Measurements from ENCODE around the gene PHF19. TPM values are rescaled to one million over a fixed set of nuclear protein-coding genes. Genes with fewer than 3 reads are reported as not detected.

PHF19 gene
- total RNA-seq, 8 experiments from 2014 or later: 5.2 to 44.0 (median 12.0) TPM

DNA sequence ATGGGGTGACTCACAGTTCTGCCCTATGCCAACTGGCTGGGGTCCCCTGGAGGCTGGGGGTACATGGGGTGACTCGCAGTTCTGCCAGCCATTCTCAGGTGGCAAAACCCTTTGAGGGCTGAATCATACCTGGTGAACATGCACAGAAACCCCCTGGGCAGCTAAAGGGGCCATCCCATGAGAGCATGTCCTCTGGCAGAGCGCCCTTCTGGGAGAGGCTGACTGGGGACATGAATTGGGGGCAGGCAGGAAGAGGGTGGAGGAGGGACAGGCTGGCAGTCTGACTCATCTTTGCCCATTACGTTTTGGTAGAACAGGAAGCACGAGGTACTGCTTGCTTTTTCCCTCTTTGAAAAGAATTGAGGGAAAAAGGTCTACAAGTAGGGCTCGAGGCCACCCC, 32.9 kb upstream of the PHF19 start:
- no peak overlapping the region for H3K4me3 ChIP-seq
- 40 to 75% (median 57%) methylated on average over 1 to 4 of the region's 5 CpGs; no CpG with 5 or more reads in 5 of the 10 experiments for WGBS, 10 experiments
- no peaks in the 10 kb centered on the region for H3K4me1 ChIP-seq (replicated peaks in 1 of 2)
- ATAC-seq (replicated peaks in 6 of 8): no peak
- in situ Hi-C loops (cut with MboI; ENCODE audit: low pct_unique_long_range_greater_than_20kb in 2 of 9, low sequenced_read_pairs in 9 of 9, unreplicated experiment in 9 of 9): no loop called here
- H3K27ac ChIP-seq: no peak overlapping the region

DNA sequence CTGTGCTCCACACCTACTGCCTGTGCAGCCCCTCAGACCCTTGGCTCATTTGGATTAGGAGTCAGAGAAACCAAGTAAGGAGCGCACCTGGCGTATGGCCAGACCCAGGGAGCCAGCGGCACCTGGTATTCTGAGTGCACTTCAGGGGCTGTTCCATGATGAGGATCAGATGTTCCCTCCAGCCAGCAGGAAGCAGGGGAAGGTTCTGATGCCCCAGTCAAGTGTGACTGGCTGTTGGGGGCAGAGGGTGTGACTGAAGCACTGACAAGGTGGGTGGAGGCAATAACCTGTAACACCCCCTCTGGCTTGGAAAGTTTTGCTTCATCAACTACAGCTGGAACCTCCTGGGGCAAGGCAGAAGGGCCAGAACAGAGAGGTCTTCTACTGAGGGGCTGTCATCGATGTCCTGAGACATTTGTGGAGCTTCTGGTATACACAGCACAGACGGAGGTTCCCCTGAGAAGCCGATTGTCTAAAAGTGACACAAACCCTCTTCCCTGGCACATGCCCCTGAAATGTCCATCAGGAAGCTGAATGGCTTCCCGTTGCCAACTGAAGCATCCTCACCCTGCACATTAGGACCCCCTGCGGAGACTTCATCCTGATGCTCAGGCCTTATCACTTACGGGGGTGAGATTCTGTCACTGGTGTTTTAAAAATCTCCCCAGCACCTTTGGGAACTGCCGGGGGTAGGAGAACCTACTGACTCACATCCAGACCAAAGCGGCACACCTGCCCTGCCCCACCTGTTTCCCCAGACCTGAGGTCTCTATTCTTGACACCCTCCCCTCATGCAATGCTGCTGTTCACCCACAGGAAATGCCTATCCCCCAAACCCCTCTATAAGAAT, 28.6 kb upstream of the PHF19 start:
- no peak for ATAC-seq (replicated peaks in 6 of 8)
- no peak overlapping the region for H3K4me3 ChIP-seq
- WGBS, 10 experiments: 60 to 100% (median 75%) methylated on average over 1 to 3 of the region's 11 CpGs; no CpG with 5 or more reads in 3 of the 10 experiments

DNA sequence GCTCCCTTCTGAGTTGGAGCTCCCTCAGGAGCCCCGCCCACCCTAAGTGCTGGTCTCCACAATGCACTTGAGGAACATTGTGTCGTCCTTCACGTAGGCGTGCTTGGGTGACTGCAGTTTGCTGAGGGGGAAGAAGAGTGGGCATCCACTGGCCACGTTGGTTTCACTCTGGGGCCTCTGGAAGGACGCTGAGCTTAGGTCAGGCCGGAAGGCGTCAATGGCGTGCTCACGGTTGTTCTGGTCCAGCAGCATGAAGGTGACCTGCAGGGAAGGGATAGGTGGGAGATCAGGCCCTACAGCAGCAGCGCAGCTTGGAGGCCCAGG, 28.0 kb upstream of the PHF19 start:
- ATAC-seq (replicated peaks in 6 of 8): no peak
- WGBS, 10 experiments: 66 to 100% (median 82%) methylated on average over 2 to 6 of the region's 11 CpGs; no CpG with 5 or more reads in 7 of the 10 experiments
- in situ Hi-C loops (cut with MboI; ENCODE audit: low pct_unique_long_range_greater_than_20kb in 2 of 9, low sequenced_read_pairs in 9 of 9, unreplicated experiment in 9 of 9): no loop called here

More for the DNA sequence above, 28.6 kb upstream of the PHF19 start:
- in situ Hi-C loops (cut with MboI; ENCODE audit: low pct_unique_long_range_greater_than_20kb in 2 of 9, low sequenced_read_pairs in 9 of 9, unreplicated experiment in 9 of 9): no loop called here
- peaks cover 0 to 2% of the 10 kb centered on the region in 2 donors for H3K4me1 ChIP-seq (replicated peaks in 1 of 2)
- H3K27ac ChIP-seq: no peak overlapping the region

DNA sequence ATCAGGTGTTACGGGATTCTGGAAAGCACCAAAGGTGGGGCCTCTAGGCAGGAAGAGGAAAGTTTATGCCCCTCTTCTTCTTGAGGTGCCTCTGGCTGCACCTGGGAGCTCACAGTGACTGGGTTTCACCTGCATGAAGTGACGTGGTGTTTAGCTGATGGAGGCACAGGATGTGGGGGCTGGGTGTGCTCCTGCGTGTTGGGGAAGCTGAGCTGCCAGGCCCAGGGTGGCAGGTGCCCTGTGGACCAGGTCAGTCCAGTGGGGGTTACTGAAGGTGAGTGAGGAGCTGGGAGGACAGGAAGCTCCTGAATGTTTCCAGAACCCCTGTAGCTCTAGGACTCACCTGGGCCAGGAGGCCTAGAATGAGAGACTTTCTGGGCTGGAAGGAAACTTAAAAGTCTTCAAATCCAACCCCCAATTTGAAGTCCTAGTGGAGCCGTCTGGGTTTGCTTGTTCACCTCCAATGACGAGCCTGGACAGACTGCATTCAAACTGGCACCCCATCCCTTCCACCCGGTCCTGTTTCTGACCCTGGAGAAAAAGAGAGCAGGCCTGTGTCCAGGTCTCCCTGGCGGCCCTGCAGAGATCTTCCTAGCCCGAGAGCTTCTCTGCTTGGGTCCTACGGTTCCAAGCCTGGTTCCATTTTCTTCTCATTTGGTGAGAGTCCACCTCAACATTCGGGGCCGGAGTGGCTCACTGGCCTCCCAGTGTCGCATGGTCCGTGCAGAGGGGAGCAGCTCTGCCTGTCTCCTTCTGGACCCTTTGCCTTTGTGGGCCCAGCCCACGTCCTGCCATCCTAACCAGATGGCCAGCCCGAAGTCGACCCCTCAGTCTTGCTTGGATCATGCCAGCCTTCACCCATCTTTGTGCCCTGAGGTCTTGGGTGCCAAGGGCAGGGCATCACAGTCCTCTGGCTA, 27.3 kb upstream of the PHF19 start:
- no peak for ATAC-seq (replicated peaks in 6 of 8)
- H3K4me1 ChIP-seq (replicated peaks in 1 of 2): peaks cover 0 to 2% of the 10 kb centered on the region in 2 donors
- in situ Hi-C loops (cut with MboI; ENCODE audit: low pct_unique_long_range_greater_than_20kb in 2 of 9, low sequenced_read_pairs in 9 of 9, unreplicated experiment in 9 of 9): no loop called here
- WGBS, 10 experiments: 60 to 86% (median 81%) methylated on average over 1 to 5 of the region's 16 CpGs; no CpG with 5 or more reads in 3 of the 10 experiments
- H3K27ac ChIP-seq: no peak overlapping the region
- H3K4me3 ChIP-seq: no peak overlapping the region

More for the DNA sequence above, 28.0 kb upstream of the PHF19 start:
- Histone ChIP-seq H3K4me3 (no peak overlapping the region), H3K27ac (no peak overlapping the region), H3K4me1 (replicated peaks in 1 of 2) (peaks cover 0 to 2% of the 10 kb centered on the region in 2 donors)

DNA sequence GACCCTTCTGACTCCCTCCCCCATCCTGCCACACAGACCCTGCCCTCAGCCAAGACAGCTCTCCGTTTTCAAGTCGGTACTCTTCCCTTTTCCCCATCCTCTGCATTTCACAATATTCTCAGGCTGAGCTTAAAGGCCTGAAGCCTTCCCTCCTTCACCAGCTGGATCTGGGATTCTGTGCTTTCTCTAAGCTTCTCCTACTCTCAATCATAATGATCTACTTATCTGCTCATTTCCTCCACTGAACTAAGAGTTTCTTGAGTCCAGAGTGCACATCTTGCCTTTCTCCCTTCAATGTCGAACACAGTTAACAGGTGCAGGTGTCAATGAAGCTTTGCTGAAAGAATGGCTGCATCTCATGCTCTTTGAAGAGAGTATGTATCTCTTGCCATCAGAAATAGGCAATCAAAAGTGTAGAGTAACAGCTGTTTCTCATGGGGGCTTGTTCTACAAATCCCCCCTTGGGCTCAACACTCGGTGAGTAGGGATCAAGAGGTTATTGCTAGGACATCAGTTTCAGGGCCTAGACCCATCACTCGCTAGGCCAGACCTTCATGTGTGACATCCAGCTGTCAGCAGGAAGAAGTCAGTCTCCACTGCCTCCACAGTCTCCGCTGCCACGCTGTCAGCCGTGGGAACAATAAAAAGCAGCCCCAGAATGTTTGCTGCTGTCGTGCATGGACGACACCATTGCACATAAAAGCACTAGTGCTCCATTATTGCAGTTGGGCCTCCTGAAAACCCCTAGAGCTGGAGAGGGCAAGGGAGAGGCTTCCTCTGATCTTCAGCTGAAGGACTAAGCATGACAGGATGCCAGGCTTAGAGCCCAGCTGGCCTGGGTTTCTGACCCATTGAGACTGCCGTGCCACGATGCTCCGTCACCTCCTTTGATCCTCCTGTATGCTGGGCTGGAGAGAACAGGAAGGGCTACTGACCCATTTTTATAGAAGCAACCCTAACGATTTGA, 25.9 kb upstream of the PHF19 start:
- in situ Hi-C loops (cut with MboI; ENCODE audit: low pct_unique_long_range_greater_than_20kb in 2 of 9, low sequenced_read_pairs in 9 of 9, unreplicated experiment in 9 of 9): no loop called here
- ATAC-seq (replicated peaks in 6 of 8): no peak
- 47 to 84% (median 74%) methylated on average over 1 to 12 of the region's 14 CpGs; no CpG with 5 or more reads in 2 of the 10 experiments for WGBS, 10 experiments
- Histone ChIP-seq H3K4me1 (replicated peaks in 1 of 2) (peaks cover 0 to 2% of the 10 kb centered on the region in 2 donors), H3K27ac (peak overlapping the region in 1 of 2 donors; percentile 26), H3K4me3 (no peak overlapping the region)

DNA sequence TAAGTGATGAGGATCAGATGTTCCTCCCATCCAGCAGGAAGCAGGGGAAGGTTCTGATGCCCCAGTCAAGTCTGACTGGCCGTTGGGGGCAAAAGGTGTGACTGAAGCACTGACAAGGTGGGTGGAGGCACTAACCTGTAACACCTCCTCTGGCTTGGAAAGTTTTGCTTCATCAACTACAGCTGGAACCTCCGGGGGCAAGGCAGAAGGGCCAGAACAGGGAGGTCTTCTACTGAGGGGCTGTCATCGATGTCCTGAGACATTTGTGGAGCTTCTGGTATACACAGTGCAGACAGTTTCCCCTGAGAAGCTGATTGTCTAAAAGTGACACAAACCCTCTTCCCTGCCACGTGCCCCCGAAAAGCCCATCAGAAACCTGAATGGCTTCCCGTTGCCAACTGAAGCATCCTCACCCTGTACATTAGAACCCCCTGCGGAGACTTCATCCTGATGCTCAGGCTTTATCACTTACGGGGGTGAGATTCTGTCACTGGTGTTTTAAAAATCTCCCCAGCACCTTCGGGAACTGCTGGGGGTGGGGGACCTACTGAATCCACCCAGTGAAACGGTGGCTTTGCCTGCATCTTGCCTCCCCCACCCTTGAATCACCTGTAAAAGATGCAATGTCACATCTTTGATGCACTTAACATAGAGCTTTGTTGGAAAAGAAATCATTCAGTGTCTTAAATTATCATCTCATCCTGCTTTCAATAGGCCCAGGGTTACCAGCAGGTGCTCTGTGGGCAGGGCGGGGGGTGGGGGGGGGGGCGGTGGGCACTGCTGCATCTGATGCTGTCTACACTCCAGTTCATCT, 25.0 kb upstream of the PHF19 start:
- no peak overlapping the region for H3K27ac ChIP-seq
- no peak for ATAC-seq (replicated peaks in 6 of 8)
- H3K4me1 ChIP-seq (replicated peaks in 1 of 2): peaks cover 0 to 6% of the 10 kb centered on the region in 2 donors
- no peak overlapping the region for H3K4me3 ChIP-seq
- WGBS, 10 experiments: 9 to 93% (median 65%) methylated on average over 1 to 7 of the region's 12 CpGs; no CpG with 5 or more reads in 4 of the 10 experiments
- in situ Hi-C loops (cut with MboI; ENCODE audit: low pct_unique_long_range_greater_than_20kb in 2 of 9, low sequenced_read_pairs in 9 of 9, unreplicated experiment in 9 of 9): no loop called here

DNA sequence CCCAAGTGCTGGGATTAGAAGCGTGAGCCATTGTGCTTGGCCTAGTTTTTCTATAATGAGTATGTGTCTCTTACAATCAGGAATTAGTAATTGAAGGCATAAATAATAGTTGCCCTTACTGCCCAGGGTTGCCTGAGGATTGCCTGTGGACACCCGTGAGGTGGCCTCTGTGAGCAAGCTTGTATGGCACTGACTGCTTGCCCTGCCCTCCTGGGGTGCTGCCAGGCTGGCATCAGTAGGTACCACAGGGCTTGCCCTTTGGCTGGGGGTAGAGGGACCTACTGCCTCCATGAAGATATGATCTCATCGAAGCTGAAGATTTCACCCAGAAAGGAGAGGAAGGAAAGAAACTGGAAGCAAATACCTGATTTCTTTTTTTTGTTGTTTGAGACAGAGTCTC, 23.8 kb upstream of the PHF19 start:
- in situ Hi-C loops (cut with MboI; ENCODE audit: low pct_unique_long_range_greater_than_20kb in 2 of 9, low sequenced_read_pairs in 9 of 9, unreplicated experiment in 9 of 9): no loop called here
- ATAC-seq (replicated peaks in 6 of 8): no peak
- H3K27ac ChIP-seq: no peak overlapping the region
- no peak overlapping the region for H3K4me3 ChIP-seq
- 40 to 100% (median 93%) methylated on average over 1 to 3 of the region's 3 CpGs; no CpG with 5 or more reads in 4 of the 10 experiments for WGBS, 10 experiments
- peaks cover 0 to 7% of the 10 kb centered on the region in 2 donors for H3K4me1 ChIP-seq (replicated peaks in 1 of 2)

DNA sequence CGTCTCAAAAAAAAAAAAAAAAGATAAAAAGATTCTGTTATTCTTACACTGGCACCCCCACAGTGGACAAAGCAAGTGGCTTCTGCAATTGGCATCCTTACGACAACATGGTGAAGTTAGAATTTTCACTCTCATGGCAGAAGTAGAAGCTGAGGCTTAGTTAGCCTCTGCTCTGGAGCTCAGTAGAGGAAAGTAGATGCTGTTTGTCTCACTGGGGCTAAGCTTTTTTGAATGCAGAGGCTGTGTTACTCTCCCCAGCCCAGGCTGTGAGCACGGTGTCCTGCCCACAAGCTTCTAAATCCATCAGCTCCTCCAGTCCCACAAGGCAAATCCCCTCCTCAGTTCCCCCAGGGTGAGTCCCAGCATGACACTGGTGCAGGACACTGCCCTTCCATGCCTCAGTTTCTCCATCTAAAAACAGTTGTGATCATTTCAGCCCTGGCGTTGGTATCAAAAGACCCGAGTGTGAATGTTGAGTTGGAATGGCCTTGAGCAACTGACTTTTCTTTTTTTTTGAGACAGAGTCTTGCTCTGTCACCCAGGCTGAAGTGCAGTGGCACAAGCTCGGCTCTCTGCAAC, 22.6 kb upstream of the PHF19 start:
- ATAC-seq (replicated peaks in 6 of 8): no peak
- 14 to 100% (median 92%) methylated on average over 1 to 4 of the region's 6 CpGs; no CpG with 5 or more reads in 3 of the 10 experiments for WGBS, 10 experiments

DNA sequence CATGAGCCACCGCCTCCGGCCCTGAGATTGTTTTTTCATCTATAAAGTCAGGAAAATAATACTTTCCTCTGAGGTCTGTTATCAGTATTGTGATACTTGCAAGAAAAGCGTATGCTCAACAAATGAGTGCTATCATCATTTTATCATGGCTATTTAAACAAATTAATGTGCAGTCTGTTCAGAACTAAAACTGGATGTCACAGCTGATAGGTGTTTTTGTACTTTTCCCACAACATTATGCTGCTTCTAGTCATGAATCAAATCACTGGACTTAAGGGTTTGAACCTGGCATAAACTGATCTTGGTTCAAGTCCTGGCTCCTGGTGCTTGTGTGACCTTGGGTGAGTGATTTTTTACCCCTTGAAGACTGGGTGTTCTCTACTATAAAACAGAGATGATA, 21.4 kb upstream of the PHF19 start:
- no peak overlapping the region for H3K27ac ChIP-seq
- 70 to 100% (median 100%) methylated on average over 1 to 3 of the region's 3 CpGs; no CpG with 5 or more reads in 1 of the 10 experiments for WGBS, 10 experiments
- H3K4me3 ChIP-seq: no peak overlapping the region
- in situ Hi-C loops (cut with MboI; ENCODE audit: low pct_unique_long_range_greater_than_20kb in 2 of 9, low sequenced_read_pairs in 9 of 9, unreplicated experiment in 9 of 9): no loop called here
- H3K4me1 ChIP-seq (replicated peaks in 1 of 2): peaks cover 5 to 14% of the 10 kb centered on the region in 2 donors
- ATAC-seq (replicated peaks in 6 of 8): no peak

More for the DNA sequence above, 22.6 kb upstream of the PHF19 start:
- Histone ChIP-seq H3K4me3 (no peak overlapping the region), H3K27ac (no peak overlapping the region), H3K4me1 (replicated peaks in 1 of 2) (peaks cover 0 to 7% of the 10 kb centered on the region in 2 donors)
- in situ Hi-C loops (cut with MboI; ENCODE audit: low pct_unique_long_range_greater_than_20kb in 2 of 9, low sequenced_read_pairs in 9 of 9, unreplicated experiment in 9 of 9): no loop called here

DNA sequence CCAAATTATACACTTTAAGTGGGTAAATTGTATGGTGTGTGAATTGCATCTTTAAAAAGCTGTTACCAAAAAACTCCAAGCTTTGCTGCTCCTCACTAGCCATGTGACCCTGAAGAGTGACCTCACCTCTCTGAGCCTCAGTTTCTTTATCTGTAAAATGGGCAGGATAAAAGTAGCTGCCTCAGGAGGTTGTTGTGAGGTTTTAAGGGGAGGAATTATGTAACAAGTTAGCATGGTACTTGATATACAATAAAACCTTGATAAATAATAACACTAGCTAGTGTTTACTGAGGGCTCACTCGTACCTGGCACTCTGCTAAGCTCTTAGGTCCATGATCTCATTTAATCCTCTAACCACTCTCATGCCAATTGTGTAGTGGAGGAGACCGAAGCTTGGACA, 19.0 kb upstream of the PHF19 start:
- H3K4me1 ChIP-seq (replicated peaks in 1 of 2): peaks cover 8 to 12% of the 10 kb centered on the region in 2 donors
- WGBS, 10 experiments: 72 to 100% (median 92%) methylated on average over 1 to 2 of the region's 2 CpGs; no CpG with 5 or more reads in 2 of the 10 experiments
- no peak for ATAC-seq (replicated peaks in 6 of 8)
- H3K4me3 ChIP-seq: no peak overlapping the region
- in situ Hi-C loops (cut with MboI; ENCODE audit: low pct_unique_long_range_greater_than_20kb in 2 of 9, low sequenced_read_pairs in 9 of 9, unreplicated experiment in 9 of 9): no loop called here
- no peak overlapping the region for H3K27ac ChIP-seq
